Endothelial cell of umbilical vein (primary cell): ENCODE measurements around the gene EARS2. TPM values are rescaled to one million over a fixed set of nuclear protein-coding genes. Genes with fewer than 3 reads are reported as not detected.
"Not testable (repeated sequence)": the region's sequence is repeated elsewhere in the genome, so short reads cannot be mapped to it uniquely, and the experiment has no call there.

Source experiments
- BruUV-seq: library from RNA; stranded (reverse); fragments of 400-500 nt; replicated peaks from 2 replicates; lab custom pipeline; 2021; lab: Mats Ljungman, UMichigan
- CTCF ChIA-PET: fragments of 300-600, 350-600 bp; sonication (Branson Sonifier 250); formaldehyde crosslinking; loops from one replicate; lab custom pipeline; 2021; ENCODE audit warnings: antibody characterized with exemption, inconsistent platforms; lab: Charles Lee
- POLR2A ChIA-PET: fragments of 300-600, 350-600 bp; sonication (Branson Sonifier 250); formaldehyde crosslinking; loops from one replicate; lab custom pipeline; 2021; ENCODE audit warnings: antibody characterized with exemption, inconsistent platforms; lab: Charles Lee
- DNase-seq: peaks from one replicate; pipeline ENCODE4 v3.0.0-alpha.2; 2011; ENCODE audit warnings: low read depth, low spot score
- FAIRE-seq: peaks from 2 replicates; lab custom pipeline; 2011; peaks lifted over from hg19 to GRCh38; lab: Jason Lieb, UNC
- H2AFZ ChIP-seq: 2 replicates; pipeline ENCODE4 v1.6.0; 2012; ENCODE audit warnings: low read depth, low read length, control low read depth, inconsistent platforms
- H3K27ac ChIP-seq: 2 replicates; pipeline ENCODE4 v1.5.1; 2011; ENCODE audit warnings: low read depth, mild to moderate bottlenecking, control low read depth, low read length, moderate library complexity; ENCODE audit not compliant: insufficient read depth
- H3K27me3 ChIP-seq, 2 experiments: 2 replicates each; pipeline versions ENCODE4 v1.6.0 to v1.6.1; 2011; ENCODE audit warnings: low read length in 2 of 2, mixed read lengths in 1 of 2; ENCODE audit not compliant: control insufficient read depth in 2 of 2, insufficient read depth in 2 of 2
- H3K36me3 ChIP-seq, 2 experiments: 2 replicates in 1 of 2; 3 replicates in 1 of 2; pipeline ENCODE4 v1.5.1; 2011; ENCODE audit warnings: low read length in 2 of 2, mild to moderate bottlenecking in 1 of 2, moderate library complexity in 1 of 2; ENCODE audit not compliant: control insufficient read depth in 2 of 2, insufficient read depth in 2 of 2; ENCODE audit errors: extremely low read depth in 1 of 2
- H3K4me1 ChIP-seq: 3 replicates; pipeline ENCODE4 v1.5.1; 2011; ENCODE audit warnings: mild to moderate bottlenecking, low read length; ENCODE audit not compliant: control insufficient read depth, insufficient read depth; ENCODE audit errors: extremely low read depth
- H3K4me2 ChIP-seq: 2 replicates; pipeline ENCODE4 v1.6.1; 2011; ENCODE audit warnings: low read length, control low read depth, mixed read lengths; ENCODE audit not compliant: insufficient read depth
- H3K4me3 ChIP-seq, 3 experiments: fragments of 200-600 bp in 1 of 3; sonication (generic), shearing (Covaris generic) in 1 of 3; replicated peaks in 1 of 3; 2 replicates each; pipeline ENCODE4 v1.5.1; 2011 to 2016; ENCODE audit warnings: control low read depth in 3 of 3, low read length in 3 of 3, mild to moderate bottlenecking in 2 of 3, inconsistent platforms in 1 of 3, low read depth in 1 of 3, moderate library complexity in 1 of 3; ENCODE audit not compliant: insufficient read depth in 1 of 3
- H3K79me2 ChIP-seq: 2 replicates; pipeline ENCODE4 v1.6.0; 2012; ENCODE audit warnings: low read length, inconsistent platforms; ENCODE audit not compliant: control insufficient read depth, insufficient read depth
- H3K9ac ChIP-seq: replicated peaks from 2 replicates; pipeline ENCODE3; 2011; ENCODE audit warnings: low read length, control low read depth; ENCODE audit not compliant: insufficient read depth; ENCODE audit errors: extremely low read depth
- H3K9me1 ChIP-seq: replicated peaks from 3 replicates; pipeline ENCODE4 v1.6.0; 2011; ENCODE audit warnings: mild to moderate bottlenecking, low read length; ENCODE audit not compliant: control insufficient read depth, insufficient read depth; ENCODE audit errors: extremely low read depth
- H3K9me3 ChIP-seq: replicated peaks from 2 replicates; pipeline ENCODE4 v1.5.1; 2012; ENCODE audit warnings: low read length, inconsistent platforms; ENCODE audit not compliant: control insufficient read depth, insufficient read depth
- H4K20me1 ChIP-seq: replicated peaks from 2 replicates; pipeline ENCODE3; 2011; ENCODE audit warnings: mild to moderate bottlenecking, low read length; ENCODE audit not compliant: control insufficient read depth, insufficient read depth; ENCODE audit errors: extremely low read depth
- EZH2 ChIP-seq: IDR thresholded peaks from 2 replicates; pipeline ENCODE4 v1.6.1; 2012; ENCODE audit warnings: borderline replicate concordance, low read depth, mild to moderate bottlenecking, moderate library complexity, low read length, inconsistent platforms; ENCODE audit not compliant: severe bottlenecking
- FOS ChIP-seq: IDR thresholded peaks from 2 replicates; pipeline ENCODE4 v1.6.1; 2011; ENCODE audit warnings: mild to moderate bottlenecking, low read length, moderate library complexity, borderline replicate concordance; ENCODE audit not compliant: insufficient read depth
- GATA2 ChIP-seq: IDR thresholded peaks from 2 replicates; pipeline ENCODE4 v1.7.0; 2011; ENCODE audit warnings: low read depth, mild to moderate bottlenecking, moderate library complexity, mixed read lengths, low read length; ENCODE audit not compliant: insufficient read length, insufficient read depth
- JUN ChIP-seq: IDR thresholded peaks from 2 replicates; pipeline ENCODE4 v1.6.1; 2011; ENCODE audit warnings: borderline replicate concordance, low read depth; ENCODE audit not compliant: insufficient read length, insufficient read depth
- MYC ChIP-seq: IDR thresholded peaks from one replicate; pipeline ENCODE4 v1.6.1; 2011; ENCODE audit warnings: mild to moderate bottlenecking, low read depth, low read length
- POLR2A ChIP-seq: IDR thresholded peaks from 2 replicates; pipeline ENCODE4 v1.6.1; 2012; ENCODE audit warnings: low read depth, mild to moderate bottlenecking, control low read depth, low read length
- POLR2AphosphoS5 ChIP-seq: IDR thresholded peaks from 2 replicates; pipeline ENCODE4 v1.6.1; 2012; ENCODE audit warnings: low read depth, mild to moderate bottlenecking, control low read depth, low read length, moderate library complexity; ENCODE audit not compliant: insufficient read depth
- dilution Hi-C: fragments of 300-500 bp; cut with MboI; formaldehyde crosslinking; loops from one replicate; pipeline ENCODE4 v1.15.0; 2019; ENCODE audit warnings: low sequenced_read_pairs; ENCODE audit not compliant: extremely low pct_ligation_motif_present
- intact Hi-C: fragments of 100-400 bp; cut with micrococcal nuclease; formaldehyde crosslinking; loops from one replicate; pipeline ENCODE4 v1.10.0; 2022
- polyA plus RNA-seq, 4 experiments: library from polyadenylated mRNA; depleted of rRNA in 3 of 4; stranded (reverse) in 3 of 4; unstranded in 1 of 4; fragments of >200 nt; gene quantifications; 2 replicates each; pipeline versions ENCODE4 v1.2.1 to v1.2.3, GENCODE V29; 2011 to 2012; ENCODE audit warnings: missing spikeins in 1 of 4
- total RNA-seq: library from RNA; stranded (reverse); gene quantifications from 2 replicates; pipeline ENCODE4 v1.2.3, GENCODE V29; 2021
- TF ChIP-seq, protein P1 (sequence below): IDR thresholded peaks from 2 replicates; pipeline ENCODE4 v1.6.1; 2011; ENCODE audit not compliant: insufficient read depth, insufficient read length
- TF ChIP-seq, protein P2 (sequence below), 2 donors: IDR thresholded peaks; 1 replicate in 1 of 2; 2 replicates in 1 of 2; pipeline ENCODE4 v1.5.1; 2011; ENCODE audit warnings: low read length in 2 of 2, mild to moderate bottlenecking in 2 of 2, moderate library complexity in 2 of 2, control low read depth in 1 of 2, inconsistent platforms in 1 of 2, low read depth in 1 of 2; ENCODE audit not compliant: insufficient read depth in 1 of 2; ENCODE audit errors: extremely low read depth in 1 of 2

The EARS2 gene
- total and polyA plus RNA-seq, 2 donors (not counting 3 experiments of a cell fraction or from before 2014, with no cell fraction given), result 14.7 to 21.6 TPM

DNA sequence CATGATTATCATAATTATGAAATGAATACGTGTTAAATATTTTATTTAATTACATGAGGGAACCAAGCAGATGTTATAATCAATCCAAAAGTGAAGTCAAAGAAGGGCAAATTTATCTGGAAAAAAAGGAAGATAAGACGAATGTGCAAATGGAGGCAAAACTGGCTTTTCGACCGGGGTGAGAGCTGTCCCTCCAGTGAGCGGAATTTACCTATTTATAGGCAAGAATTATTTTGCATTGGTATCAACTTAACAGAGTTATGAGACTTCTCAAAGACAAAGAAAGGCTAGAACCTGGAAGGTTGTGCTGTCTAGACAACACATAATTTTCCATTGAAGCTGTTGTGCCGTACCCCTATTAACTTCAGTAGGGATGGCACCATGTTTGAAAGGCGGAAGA lies 45.4 kb downstream of the EARS2 start:
- Histone ChIP-seq H3K9ac (no peak overlapping the region), H3K27me3 (no peaks in the 10 kb centered on the region), H2AFZ (no peak overlapping the region), H3K4me1 (no peaks in the 10 kb centered on the region), H3K9me1 (no peaks in the 10 kb centered on the region), H3K36me3 (no peaks in the 10 kb centered on the region), H3K27ac (no peak overlapping the region), H3K79me2 (peaks cover 29% of the 10 kb centered on the region), H3K4me3 (no peak overlapping the region), H4K20me1 (no peaks in the 10 kb centered on the region), H3K4me2 (no peak overlapping the region), H3K9me3 (no peaks in the 10 kb centered on the region)
- CTCF ChIA-PET, result no interaction called here
- dilution Hi-C loops (no loop called here), intact Hi-C loops (no loop called here)
- TF ChIP-seq JUN, result no peak
- TF ChIP-seq GATA2, result no peak
- TF ChIP-seq POLR2A, result no peak
- TF ChIP-seq MYC, result no peak
- TF ChIP-seq, protein P1, sequence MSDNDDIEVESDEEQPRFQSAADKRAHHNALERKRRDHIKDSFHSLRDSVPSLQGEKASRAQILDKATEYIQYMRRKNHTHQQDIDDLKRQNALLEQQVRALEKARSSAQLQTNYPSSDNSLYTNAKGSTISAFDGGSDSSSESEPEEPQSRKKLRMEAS, result no peak
- no peak for TF ChIP-seq EZH2
- TF ChIP-seq, protein P2, sequence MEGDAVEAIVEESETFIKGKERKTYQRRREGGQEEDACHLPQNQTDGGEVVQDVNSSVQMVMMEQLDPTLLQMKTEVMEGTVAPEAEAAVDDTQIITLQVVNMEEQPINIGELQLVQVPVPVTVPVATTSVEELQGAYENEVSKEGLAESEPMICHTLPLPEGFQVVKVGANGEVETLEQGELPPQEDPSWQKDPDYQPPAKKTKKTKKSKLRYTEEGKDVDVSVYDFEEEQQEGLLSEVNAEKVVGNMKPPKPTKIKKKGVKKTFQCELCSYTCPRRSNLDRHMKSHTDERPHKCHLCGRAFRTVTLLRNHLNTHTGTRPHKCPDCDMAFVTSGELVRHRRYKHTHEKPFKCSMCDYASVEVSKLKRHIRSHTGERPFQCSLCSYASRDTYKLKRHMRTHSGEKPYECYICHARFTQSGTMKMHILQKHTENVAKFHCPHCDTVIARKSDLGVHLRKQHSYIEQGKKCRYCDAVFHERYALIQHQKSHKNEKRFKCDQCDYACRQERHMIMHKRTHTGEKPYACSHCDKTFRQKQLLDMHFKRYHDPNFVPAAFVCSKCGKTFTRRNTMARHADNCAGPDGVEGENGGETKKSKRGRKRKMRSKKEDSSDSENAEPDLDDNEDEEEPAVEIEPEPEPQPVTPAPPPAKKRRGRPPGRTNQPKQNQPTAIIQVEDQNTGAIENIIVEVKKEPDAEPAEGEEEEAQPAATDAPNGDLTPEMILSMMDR (IDR thresholded peaks at IDR 0.05; ENCODE audit: extremely low read depth in 1 of 2, insufficient read depth in 1 of 2, low read depth in 1 of 2, low read length in 2 of 2), result no peak
- no peak for TF ChIP-seq FOS
- no peak for TF ChIP-seq POLR2AphosphoS5
- FAIRE-seq, result no peak
- POLR2A ChIA-PET, result no interaction called here
- BruUV-seq, result no TSS peak
- DNase-seq, result no peak

DNA sequence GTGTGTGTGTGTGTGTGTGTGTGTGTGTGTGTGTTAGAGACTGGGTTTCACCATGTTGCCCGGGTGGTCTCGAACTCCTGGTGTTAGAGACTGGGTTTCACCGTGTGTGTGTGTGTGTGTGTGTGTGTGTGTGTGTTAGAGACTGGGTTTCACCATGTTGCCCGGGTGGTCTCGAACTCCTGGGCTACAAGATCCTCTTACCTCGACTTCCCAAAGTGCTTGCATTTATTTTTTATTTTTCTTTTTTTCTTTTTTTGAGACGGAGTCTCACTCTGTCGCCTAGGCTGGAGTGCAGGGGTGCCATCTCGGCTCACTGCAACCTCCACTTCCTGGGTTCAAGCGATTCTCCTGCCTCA lies 46.3 kb downstream of the EARS2 start:
- H4K20me1 ChIP-seq, FAIRE-seq, H3K9me3 ChIP-seq, BruUV-seq, H3K36me3 ChIP-seq, DNase-seq, H3K9ac ChIP-seq, dilution Hi-C loops, H3K4me1 ChIP-seq, CTCF ChIA-PET, H3K27me3 ChIP-seq, H3K27ac ChIP-seq, H3K9me1 ChIP-seq: not testable (repeated sequence)
- Histone ChIP-seq H3K4me3 (peak overlapping the region in 2 of 3 experiments; percentile 47 to 60), H3K4me2 (peak overlapping the region; percentile 64), H2AFZ (peak overlapping the region; percentile 88), H3K79me2 (peaks cover 38% of the 10 kb centered on the region)
- intact Hi-C loops, result loop anchor here (1.0 kb wide), 3 partner anchors 19 to 130 kb away; partner anchors contain the start of genes DCTN5, EARS2, PALB2 and UBFD1
- POLR2A ChIA-PET, result interaction anchor here (1.4 kb wide), 1 partner anchor 19 kb away, joined by 3 read pairs; no protein-coding TSS in a partner anchor
